KMS-11 (cell line): Measurements from ENCODE around the gene EPS8.

Source experiments
- H2AFZ ChIP-seq: fragments of 200-600 bp; sonication (generic); 2 replicates; pipeline ENCODE4 v1.6.1; 2016; ENCODE audit warnings: antibody characterized with exemption, mixed run types, low read depth
- H3K27ac ChIP-seq: fragments of 200-600 bp; sonication (generic); 2 replicates; pipeline ENCODE4 v1.6.1; 2016; ENCODE audit warnings: mild to moderate bottlenecking, mixed run types
- H3K27me3 ChIP-seq: fragments of 200-600 bp; sonication (generic); 2 replicates; pipeline ENCODE4 v1.6.1; 2017; ENCODE audit warnings: mild to moderate bottlenecking, low read depth, mixed run types, moderate library complexity; ENCODE audit not compliant: insufficient read depth
- H3K36me3 ChIP-seq: fragments of 200-600 bp; sonication (generic); 2 replicates; pipeline ENCODE4 v1.6.1; 2017; ENCODE audit warnings: mild to moderate bottlenecking, mixed run types; ENCODE audit not compliant: insufficient read depth
- H3K4me1 ChIP-seq: fragments of 200-600 bp; sonication (generic); 2 replicates; pipeline ENCODE4 v1.6.1; 2016; ENCODE audit warnings: mild to moderate bottlenecking, low read depth, mixed run types; ENCODE audit not compliant: poor library complexity, severe bottlenecking
- H3K4me2 ChIP-seq: fragments of 200-600 bp; sonication (generic); 2 replicates; pipeline ENCODE4 v1.7.0; 2016; ENCODE audit warnings: mild to moderate bottlenecking, mixed run types
- H3K4me3 ChIP-seq: fragments of 200-600 bp; sonication (generic); IDR thresholded peaks from 2 replicates; pipeline ENCODE4 v1.6.1; 2017; ENCODE audit warnings: low read depth, low read length, mixed read lengths; ENCODE audit not compliant: insufficient read depth
- H3K79me2 ChIP-seq: fragments of 200-600 bp; sonication (generic); 2 replicates; pipeline ENCODE4 v1.6.1; 2016; ENCODE audit warnings: low read depth, mixed run types; ENCODE audit not compliant: insufficient read depth
- H3K9ac ChIP-seq: fragments of 200-600 bp; sonication (generic); 2 replicates; pipeline ENCODE4 v1.6.1; 2016; ENCODE audit warnings: mild to moderate bottlenecking, mixed run types
- H4K20me1 ChIP-seq: fragments of 200-600 bp; sonication (generic); 2 replicates; pipeline ENCODE4 v1.6.1; 2016; ENCODE audit warnings: mild to moderate bottlenecking, mixed run types; ENCODE audit not compliant: insufficient read depth
- CTCF ChIP-seq: fragments of 200-600 bp; sonication (generic); conservative IDR thresholded peaks from 2 replicates; pipeline ENCODE4 v1.6.1; 2017; ENCODE audit warnings: low read depth, mild to moderate bottlenecking, antibody characterized with exemption, low read length, moderate library complexity, mixed read lengths

Gene EPS8

DNA sequence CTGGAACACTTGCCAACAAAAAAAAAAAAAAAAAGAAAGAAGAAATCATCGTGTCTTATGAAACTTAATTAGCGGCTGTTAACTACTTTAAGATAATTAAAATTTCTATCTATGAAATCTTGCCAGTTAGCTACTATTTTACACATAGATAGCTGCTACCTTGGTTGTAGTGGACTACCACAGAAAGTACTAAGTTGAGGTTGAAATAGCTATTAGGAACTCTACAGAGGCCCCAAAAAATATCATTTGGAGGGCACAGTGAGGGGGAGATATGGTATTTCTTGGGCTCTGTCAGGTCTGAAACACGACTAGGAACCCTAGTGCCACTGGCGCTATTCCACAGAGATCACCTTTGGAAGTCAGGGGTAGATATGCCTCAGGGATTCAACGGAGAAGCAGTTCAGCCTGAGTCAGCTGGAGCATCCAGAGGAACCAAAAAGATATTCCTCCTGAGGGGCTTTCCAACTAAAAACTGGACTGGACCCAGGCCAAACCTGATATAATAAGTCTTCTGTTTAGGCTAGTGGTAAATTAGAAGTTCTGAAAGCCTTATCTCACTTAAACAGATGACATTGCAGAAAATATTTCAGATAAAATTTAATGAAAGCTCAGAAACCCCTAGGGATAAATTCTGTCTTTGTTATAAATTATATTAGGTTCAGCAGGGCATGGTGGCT is 126.1 kb downstream of the EPS8 start:
- H4K20me1 ChIP-seq, result no peaks in the 10 kb centered on the region
- H3K27me3 ChIP-seq, result no peaks in the 10 kb centered on the region
- TF ChIP-seq CTCF, result no peak
- no peak overlapping the region for H2AFZ ChIP-seq
- H3K79me2 ChIP-seq, result no peaks in the 10 kb centered on the region
- no peak overlapping the region for H3K4me2 ChIP-seq
- no peaks in the 10 kb centered on the region for H3K4me1 ChIP-seq
- H3K27ac ChIP-seq, result no peak overlapping the region
- no peak overlapping the region for H3K4me3 ChIP-seq
- no peaks in the 10 kb centered on the region for H3K36me3 ChIP-seq
- no peak overlapping the region for H3K9ac ChIP-seq

GRCh38 chr12:15662303-15662980 is 126.7 kb downstream of the EPS8 start:
- no peaks in the 10 kb centered on the region for H3K79me2 ChIP-seq
- no peak overlapping the region for H2AFZ ChIP-seq
- H3K27ac ChIP-seq, result no peak overlapping the region
- no peaks in the 10 kb centered on the region for H3K4me1 ChIP-seq
- no peaks in the 10 kb centered on the region for H3K36me3 ChIP-seq
- H3K27me3 ChIP-seq, result no peaks in the 10 kb centered on the region
- TF ChIP-seq CTCF, result no peak
- H3K9ac ChIP-seq, result no peak overlapping the region
- no peak overlapping the region for H3K4me3 ChIP-seq
- no peak overlapping the region for H3K4me2 ChIP-seq
- H4K20me1 ChIP-seq, result no peaks in the 10 kb centered on the region

DNA sequence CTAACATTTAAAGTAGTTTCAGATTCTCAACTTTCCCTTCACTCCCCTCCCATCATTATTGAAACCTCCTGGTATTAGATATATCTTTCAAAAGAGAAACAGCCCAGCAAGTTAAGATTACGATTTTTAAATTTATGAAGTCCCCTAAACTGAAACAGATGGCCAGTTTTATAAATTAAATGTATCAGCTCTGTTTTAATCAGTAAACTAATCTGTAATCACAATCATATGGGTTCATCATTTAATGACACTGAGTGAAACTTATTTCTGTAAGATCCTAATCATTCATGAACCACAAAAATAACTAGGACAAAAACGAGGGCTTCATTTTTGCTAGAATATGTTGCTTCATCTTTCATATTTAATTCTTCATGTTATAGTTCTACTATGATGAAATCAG is 137.8 kb downstream of the EPS8 start:
- Histone ChIP-seq H3K79me2 (no peaks in the 10 kb centered on the region), H4K20me1 (no peaks in the 10 kb centered on the region), H3K27me3 (no peaks in the 10 kb centered on the region), H3K9ac (no peak overlapping the region), H3K4me2 (no peak overlapping the region), H3K4me3 (no peak overlapping the region), H3K4me1 (no peaks in the 10 kb centered on the region), H3K36me3 (no peaks in the 10 kb centered on the region), H2AFZ (no peak overlapping the region), H3K27ac (no peak overlapping the region)
- TF ChIP-seq CTCF, result no peak

GRCh38 chr12:15650399-15651128 is 138.6 kb downstream of the EPS8 start:
- Histone ChIP-seq H3K9ac (no peak overlapping the region), H3K36me3 (no peaks in the 10 kb centered on the region), H3K27ac (no peak overlapping the region), H3K4me1 (no peaks in the 10 kb centered on the region), H2AFZ (no peak overlapping the region), H3K27me3 (no peaks in the 10 kb centered on the region), H4K20me1 (no peaks in the 10 kb centered on the region), H3K79me2 (no peaks in the 10 kb centered on the region), H3K4me3 (no peak overlapping the region), H3K4me2 (no peak overlapping the region)
- TF ChIP-seq CTCF, result no peak
